ENCODE measurements around the gene KNSTRN.
A peak's percentile ranks its signal among the peaks of the same experiment; 100 is the strongest.

GRCh38 chr15:40440743-40441564, 58.4 kb downstream of the KNSTRN start, which contains the start of gene BAHD1:
- TF ChIP-seq FOXM1 (IDR thresholded peaks at IDR 0.05; ENCODE audit: borderline replicate concordance, low read depth) (no peak), MAX (IDR thresholded peaks at IDR 0.05) (peak; percentile 85), ZBTB7A (IDR thresholded peaks at IDR 0.05; ENCODE audit: low read depth) (no peak), REST (IDR thresholded peaks at IDR 0.05; ENCODE audit: low read depth) (no peak), NFIC (IDR thresholded peaks at IDR 0.05) (no peak), TAF1 (IDR thresholded peaks at IDR 0.05; ENCODE audit: low read depth) (peak; percentile 33; the same call in 1 of the 2 replicates)
